NCI-H345 (cell line): ENCODE measurements around the gene SNAP29.
"Not testable (repeated sequence)": the region's sequence is repeated elsewhere in the genome, so short reads cannot be mapped to it uniquely, and the experiment has no call there.

Source experiments
- DNase-seq: peaks from one replicate; lab custom pipeline; 2025; lab: John Stamatoyannopoulos, UW

Gene SNAP29

DNA sequence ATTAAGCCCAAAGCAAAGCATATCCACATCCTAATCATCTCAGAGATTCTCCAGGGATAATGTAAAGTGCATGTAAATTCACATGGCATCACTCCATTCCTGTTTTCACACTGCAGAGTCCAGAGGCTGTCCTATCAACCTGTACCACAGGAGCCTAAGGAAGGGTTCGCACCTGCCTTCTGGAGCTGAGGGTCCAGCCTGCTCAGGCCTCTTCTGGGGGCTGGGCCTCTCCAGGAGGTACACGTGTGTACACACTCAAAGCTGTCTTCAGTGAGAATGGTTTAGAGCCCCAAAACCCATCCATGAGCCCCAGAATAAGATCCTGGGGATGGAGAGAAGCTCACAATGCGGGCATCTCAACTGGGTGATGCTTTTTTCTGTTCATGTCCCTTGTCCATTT lies 24.1 kb upstream of the SNAP29 start:
- no peak for DNase-seq

DNA sequence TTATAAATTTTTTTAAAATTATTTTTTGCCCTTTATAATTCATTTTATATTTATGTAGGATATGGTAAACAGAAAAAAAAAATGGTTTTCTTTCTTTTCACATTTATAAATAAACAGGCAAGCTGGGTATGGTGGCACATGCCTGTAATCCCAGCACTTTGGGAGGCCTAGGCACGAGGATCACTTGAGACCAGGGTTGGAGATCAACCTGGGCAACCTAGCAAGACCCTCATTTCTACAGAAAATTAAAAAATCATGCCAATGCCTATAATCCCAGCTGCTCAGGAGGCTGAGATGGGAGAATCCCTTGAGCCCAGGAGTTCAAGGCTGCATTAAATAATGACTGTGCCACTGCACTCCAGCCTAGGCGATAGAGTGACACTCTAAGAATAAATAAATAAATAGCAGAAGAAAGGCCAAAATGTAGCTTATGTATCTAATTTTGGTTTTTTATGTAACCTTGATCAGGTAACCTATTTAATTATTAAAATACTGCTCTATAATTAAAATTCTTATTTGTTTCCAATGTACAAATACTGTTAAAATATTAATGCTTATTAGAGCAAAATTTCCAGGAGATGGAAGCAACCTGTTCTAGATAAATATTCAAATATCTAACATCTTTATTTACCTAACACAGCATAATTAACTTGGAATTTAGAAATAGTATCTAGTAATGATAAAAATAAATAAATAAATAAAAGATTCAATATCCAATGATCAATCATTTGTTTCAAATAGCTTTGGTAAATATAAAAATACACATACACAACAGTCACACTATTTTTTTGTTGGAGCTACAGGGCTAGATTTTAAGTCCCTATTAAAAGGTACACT lies 21.6 kb upstream of the SNAP29 start:
- no peak for DNase-seq

DNA sequence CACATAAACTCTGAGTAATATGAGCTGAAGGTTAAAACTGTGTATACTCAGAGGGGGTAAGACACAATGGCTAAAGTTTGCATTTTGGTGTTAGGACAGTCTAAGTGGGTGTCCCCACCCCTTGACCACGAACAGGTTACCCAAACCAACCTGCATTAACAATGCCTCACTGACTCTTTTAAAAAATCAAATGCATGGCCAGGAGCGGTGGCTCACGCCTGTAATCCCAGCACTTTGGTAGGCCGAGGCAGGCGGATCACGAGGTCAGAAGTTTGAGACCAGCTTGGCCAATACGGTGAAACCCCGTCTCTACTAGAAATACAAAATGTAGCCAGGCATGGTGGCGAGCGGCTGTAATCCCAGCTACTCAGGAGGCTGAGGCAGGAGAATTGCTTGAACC lies 19.5 kb upstream of the SNAP29 start:
- DNase-seq, result not testable (repeated sequence)

DNA sequence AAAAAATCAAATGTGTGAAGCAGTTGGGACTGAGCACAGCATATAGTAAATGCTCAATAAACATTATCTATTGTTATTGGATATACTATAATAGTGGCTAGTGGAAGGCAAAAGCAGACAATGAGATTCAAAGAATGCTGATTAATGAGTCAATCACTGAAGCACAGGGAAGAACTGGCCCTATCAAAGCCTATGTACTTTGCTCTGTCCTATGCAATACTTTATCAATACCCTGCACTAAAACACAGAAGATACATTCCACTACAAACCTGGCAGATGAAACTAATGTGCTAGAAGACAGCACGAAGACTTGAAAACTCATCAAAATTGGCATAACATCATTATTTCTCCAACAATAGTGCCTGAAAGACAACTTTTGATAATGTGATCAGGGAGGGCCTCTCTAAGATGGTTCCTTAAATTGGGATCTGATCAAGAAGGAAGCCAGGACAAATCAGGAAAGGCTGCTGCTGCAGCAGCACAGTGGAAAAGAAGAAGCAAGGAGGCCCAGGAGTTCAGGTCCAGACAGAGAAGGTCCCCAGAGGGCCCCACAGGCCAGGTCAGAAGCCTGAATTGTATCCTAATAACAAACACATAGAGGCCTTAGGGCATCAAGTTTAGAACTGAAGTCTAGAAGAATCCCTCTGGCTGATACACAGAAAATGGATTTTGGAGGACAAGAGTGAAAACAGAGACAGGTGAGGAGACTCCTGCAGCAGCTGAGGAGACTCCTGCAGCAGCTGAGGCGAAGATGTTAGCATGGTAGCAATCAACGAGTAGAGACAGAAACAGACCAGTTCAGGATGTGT lies 18.8 kb upstream of the SNAP29 start:
- no peak for DNase-seq

DNA sequence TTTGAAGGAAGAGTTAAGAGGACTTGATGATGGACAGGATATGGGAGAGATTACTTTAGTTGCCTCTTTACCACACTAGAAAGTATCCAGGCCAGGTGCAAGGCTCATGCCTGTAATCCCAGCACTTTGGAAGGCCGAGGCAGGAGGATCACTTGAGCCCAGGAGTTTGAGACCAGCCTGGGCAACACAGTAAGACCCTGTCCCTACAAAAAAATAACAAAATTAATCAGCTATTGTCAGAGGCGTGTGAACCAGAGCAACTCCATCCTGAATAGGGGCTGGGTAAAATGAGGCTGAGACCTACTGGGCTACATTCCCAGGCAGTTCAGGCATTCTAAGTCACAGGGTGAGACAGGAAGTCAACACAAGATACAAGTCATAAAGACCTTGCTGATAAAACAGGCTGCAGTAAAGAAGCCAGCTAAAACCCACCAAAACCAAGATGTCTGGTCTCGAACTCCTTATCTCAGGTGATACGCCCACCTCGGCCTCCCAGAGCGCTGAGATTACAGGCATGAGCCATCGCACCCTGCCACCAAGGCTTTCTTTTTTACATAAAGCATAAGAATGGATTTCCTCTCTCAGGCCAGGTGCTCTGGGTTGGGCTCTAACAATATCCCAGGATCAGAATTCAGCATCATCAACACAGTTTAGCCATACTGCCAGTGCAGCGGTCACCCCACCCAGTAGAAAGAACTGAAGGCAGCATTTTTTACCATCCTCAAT lies 18.0 kb upstream of the SNAP29 start:
- no peak for DNase-seq

DNA sequence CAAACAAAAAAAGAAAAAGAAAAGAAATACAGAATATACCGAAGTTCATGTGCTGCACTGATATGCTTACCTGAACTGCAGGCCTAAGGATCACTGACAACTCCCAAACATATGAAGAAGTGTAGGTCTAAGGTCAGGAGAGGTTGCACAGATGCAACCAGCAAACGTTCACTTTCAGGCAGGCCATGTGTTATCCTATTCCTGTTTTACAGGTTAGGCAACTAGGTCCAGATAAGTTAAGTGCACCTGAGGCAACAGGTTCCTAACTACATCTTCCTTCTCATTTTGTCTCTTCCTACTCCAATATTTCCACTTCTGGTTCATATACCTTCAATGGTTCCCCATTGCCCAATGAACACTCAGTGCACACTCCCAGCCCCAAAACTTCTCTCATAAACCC lies 15.3 kb upstream of the SNAP29 start:
- DNase-seq, result no peak

DNA sequence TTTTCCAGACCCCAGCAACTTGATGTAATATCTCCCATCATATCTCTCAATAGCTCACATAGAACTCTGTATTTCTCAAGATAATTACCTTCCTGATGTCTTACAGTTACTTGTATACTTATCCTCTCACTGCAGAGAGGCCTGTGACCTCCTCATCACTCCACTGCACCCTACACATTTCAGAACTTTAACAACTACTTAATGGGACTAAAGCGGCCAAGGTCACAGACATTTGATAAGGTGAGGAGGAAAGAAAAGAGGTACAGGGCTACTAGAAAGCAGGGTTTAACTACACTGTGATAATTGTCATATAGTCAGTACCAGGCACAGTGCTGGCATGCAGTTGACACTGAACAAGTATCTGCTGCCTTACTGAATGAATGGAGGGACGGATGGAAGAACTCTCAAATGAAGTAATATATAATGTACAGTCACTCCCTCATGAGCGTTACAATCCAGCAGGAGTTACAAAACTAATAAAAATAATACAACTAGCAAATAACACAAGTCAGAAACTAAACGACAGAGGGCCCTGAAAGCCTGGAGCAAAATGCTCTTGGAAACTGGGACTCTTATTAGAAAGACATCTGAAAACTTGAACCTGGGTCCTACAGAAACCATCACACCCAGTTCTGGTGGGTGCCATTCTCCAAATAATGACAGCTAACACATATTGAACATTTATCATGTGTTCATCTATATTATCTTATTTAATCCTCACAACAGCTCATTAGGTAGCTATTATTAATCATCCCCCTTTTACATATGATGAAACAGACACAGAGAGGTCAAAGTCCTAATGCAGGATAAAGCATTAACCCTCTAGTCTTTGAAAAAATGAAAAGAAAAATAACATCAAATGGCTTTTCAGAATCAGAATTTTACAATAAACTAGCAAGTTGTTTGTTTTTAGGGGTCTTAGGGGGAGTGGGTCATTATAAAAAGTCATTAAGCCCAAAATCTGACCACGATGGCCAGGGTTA lies 14.5 kb upstream of the SNAP29 start:
- DNase-seq, result no peak

DNA sequence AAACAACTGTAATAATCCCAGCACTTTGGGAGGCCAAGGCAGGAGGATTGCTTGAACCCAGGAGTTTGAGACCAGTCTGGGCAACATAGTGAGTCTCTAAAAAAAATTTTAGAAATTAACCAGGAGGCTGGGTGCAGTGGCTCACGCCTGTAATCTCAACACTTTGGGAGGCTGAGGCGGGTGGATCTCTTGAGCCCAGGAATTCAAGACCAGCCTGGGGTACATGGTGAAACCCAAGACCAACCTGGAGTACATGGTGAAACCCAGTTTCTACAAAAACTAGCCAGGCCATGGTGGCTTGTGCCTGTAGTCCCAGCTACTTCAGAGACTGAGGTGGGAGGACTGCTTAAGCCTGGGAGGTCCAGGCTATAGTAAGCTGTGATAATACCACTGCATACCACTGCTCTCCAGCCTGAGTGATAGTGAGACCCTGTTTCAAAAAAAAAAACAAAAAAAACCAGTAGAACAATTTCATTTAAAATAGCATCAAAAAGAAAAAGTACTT lies 11.4 kb upstream of the SNAP29 start:
- DNase-seq, result no peak

DNA sequence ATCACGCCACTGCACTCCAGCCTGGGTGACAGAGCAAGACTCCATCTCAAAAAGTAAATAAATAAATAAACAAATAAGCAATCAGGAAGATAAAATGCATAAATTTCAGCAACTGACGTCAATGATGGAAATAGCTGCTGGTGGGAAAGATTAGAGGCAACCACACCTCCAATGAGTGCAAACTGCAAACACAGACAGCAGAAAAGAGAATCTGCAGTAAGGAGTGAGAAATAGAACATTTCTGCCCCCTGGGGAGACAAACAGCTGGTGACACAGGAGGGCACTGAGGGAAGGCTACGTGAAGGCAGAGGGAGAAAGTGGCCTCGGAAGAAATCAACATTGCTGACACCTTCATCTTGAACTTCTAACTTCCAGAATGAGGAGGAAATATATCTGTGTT lies 6.7 kb upstream of the SNAP29 start:
- DNase-seq, result no peak

DNA sequence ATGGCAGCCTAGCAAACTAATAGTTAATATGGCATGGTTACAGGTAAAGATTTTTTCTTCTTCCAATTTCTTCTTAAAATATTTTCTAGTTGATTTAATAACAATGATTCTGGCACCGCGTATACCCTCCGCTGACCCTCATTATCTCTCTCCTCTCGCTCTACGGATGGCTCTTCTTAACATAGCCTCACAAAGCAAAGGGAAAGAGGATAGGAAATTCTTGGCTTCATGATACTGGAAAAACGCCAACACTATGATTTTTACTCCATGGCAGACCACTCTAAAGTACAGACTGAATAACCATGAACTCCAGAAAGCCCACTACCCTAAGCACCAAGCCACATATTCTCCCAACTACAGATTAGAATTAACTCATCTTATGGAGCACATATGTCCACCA lies 6.3 kb upstream of the SNAP29 start:
- no peak for DNase-seq

DNA sequence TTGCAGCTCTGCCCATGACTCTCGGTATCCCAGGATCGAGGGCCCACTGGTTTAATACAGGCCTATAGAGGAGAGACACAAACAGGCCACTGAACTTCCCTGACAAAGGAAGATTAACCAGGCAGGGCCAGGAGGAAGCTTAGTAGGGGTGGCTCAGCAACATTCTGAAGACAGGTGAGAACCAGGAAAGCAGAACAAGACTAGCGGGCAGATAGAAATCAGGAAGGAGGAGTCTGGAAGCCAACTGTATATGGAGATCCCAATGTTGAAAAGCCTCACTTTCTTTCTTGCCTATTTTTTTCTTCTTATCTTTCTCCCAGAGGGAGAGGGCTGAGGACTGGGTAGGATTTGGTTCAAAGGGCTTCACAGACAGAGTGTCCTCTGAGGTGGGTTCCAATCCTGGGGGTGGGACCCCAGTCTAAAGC lies 5.6 kb upstream of the SNAP29 start:
- DNase-seq, result no peak

DNA sequence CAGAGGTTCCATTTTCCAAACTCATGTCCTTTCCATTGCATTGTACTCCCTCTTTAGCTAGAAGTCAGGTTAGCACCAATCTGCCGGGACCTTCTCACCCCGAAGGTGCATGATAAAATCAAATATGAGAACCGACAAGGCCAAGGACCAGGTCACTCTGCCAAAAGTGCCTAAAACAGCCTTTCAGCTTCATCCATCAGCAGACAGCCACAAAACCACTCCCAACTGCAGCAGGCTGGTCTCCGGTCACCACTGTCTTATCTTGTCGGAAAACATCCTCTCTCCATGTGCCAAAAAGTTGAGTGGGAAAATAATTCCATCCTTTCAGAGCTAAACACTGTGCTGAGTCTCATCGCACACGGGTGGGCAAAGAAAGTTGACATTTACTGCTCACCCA lies 1.6 kb upstream of the SNAP29 start:
- DNase-seq, result no peak

DNA sequence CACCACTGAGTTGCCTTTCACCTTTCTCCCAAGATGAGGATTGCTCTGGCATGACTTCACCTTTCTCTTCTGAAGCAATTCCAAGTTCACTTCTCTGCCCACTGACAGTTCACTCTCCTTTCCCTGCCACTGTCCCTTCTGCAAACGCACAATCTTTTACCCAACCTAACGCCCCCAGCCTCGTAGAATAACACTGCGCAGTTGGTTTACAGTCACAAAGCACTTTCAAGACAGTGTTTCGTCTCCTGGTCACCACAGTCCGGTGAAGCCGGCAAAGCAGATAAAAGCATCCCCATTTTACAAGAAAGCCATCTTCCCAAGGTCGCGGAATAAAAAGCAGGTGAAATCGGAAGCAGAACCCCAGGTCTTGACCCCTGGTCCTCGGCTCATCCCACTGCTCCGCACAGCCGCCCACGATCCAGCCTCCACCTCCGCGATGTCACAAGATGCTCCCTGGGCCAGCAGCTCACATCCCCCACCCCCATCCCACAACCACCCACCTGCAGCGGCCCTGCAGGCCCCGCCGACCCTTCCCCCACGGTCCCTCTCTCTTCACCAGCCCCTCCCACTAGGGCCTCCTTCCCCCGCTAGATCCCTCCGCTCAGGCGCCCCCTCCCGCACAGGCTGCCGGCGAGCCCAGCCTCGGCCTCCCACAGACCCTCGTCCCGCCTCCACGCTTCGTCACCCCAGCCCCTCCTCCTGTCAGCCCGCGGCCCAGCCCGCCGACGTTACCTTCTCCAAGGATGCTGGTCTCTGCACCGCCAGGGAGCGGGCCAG lies 781 bp upstream of the SNAP29 start:
- DNase-seq, result peak; percentile 79

DNA sequence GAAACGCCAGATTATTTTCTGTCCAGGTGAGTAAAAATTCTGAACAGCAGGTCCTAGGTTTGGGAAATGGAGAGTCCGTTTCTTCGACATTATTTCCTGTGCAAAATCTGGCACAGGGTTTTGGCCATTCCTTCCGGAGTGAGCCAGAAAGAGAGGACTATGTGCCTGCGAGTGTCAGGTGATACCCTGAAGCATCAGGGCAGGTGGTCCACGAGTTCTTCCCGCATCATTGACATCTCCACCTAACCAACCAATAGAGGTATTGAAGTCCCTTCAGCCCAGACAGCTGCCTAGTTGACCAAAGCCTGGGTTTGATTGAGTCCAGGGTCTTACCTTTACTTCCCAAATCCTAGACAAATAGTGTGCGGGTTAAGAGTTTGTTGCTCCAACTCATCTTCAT lies 808 bp downstream of the SNAP29 start:
- no peak for DNase-seq

DNA sequence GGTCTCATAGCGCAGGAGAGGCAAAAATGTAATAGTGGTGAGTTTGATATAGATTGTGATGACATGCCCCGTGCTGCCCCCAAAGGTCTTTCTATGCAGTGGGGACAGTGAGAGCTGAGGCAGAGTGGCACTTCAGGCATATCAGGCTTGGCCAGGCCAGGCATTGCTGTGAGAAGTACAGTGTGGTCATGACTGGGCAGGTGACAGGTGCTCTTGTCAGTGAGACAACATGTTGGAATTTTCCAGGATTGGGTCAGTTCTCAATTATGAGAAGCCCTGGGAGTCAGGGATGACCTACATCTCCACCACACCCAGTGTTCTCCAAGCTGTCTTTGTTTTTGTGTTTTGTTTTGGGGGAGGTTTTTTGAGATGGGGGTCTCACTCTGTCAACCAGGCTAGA lies 3.7 kb downstream of the SNAP29 start:
- no peak for DNase-seq

DNA sequence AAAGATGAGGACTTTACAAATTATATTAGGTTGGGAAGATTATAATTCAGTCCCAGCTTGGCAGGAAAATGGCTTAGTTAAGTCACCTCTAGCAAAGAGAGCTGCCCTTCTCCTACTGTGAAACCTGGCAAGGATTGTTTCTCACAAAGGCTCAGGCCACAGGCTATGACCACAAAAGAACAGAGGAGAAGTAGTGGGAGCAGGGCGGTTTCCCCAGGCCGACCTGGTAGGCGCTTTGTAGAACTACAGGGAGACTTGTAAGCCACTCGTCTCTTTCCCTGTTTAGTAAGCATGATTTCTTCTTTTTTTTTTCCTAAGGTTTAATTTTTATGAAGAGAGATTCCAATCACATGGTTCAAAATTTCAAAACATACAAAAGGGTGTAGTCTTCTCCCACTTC lies 4.6 kb downstream of the SNAP29 start:
- DNase-seq, result no peak

DNA sequence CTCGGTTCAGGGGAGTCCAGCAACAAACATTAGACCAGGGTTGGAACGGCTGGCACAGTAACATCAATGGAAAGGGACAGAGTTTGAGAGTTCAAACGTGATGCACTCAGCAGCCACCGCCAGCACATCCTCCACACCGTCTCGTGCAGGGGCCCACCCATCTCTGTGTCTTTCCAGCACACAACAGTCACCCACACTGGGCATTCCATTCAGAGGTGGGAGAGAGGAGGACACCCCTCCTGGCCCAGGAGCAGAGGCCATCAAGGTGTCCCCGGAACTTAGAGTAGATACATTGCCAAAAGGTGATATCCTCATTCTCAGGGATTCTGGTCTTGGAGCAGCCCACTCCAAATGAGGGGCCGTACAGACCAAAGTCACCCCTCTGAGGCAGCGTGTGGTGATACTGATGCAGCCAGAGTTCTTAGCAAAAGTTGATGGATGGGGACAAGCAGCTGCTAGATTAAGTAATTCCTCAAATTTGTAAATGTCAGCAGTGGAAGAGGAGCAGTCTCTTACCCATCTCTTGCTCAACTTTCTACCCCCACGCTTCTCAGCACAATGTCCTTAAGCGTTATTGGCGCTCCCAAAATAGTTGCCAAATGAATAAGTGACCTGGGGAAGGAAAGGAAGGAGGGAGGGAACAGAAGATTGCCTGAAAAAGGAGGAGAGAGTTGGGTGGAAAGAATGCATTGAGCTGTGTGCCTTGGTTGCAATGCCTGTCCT lies 5.5 kb downstream of the SNAP29 start:
- DNase-seq, result no peak

DNA sequence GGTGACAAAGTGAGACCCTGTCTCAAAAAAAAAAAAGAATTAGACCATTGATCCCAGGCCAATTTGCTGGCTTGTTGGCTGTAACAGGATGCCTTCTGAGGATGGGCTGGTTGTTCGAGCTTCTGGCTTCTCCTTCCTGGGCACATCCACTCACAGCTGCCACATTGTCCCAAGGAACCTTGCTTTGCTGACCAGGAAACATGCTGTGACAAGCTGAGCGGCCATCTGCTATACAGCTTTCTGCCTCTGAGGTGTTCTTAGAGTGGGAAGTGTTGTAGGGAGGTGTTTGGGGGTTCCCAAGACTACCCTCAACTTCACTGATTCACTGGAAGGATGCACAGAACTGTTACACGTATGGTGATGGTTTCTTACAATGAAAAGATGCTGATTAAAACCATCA lies 6.5 kb downstream of the SNAP29 start:
- no peak for DNase-seq

DNA sequence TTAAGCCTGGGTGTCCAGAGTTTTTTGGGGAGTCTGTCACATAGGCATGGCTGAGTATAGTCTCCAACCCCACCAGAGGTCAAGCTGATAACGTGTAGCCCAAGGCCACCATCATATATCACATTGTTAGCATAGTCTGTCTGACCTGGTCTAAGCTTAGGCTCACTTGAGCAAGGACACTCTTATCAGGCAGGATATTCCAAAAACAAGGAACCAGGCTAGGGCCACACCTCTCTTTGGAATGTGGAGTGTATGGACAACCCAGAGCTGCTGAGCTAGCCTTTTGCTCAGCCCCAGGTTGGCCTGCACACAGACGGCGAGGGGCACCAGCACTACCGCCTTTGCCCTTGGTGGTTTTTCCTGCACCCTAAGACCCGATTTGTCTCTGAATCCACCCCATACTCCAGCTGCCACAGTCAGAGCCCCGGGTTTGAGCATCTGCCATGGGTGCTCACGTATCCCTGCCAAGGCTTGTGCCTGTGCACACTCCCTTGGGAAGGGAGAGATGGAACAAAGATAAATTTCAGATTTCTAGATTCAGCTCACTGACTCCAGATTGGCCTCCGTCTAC lies 7.2 kb downstream of the SNAP29 start:
- DNase-seq, result no peak

DNA sequence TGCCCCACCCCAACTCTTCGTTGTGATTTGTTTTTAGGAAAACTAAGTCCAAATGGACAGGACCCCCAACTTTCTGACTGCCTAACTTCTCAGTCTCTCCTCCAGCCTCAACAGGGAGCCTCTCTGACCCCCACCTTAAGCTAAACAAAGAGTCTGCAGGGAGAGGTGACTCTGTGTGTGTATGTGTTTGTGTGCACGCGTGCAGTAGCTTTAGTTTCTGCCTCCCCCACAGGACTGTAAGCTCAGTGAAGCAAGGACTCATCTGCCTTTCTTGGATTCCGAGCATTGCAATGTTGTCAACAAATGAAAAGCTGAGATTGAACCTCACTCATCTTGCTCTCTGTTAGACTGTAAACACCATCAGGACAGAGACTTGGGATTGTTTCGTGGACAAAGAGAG lies 7.9 kb downstream of the SNAP29 start:
- no peak for DNase-seq
